ACC112 (cell line): ENCODE results near the gene AOPEP.

ENCODE experiments used
- H2AFZ ChIP-seq: fragments of 200-600 bp; sonication (generic); one replicate; pipeline ENCODE4 v1.6.0; 2017; ENCODE audit warnings: antibody characterized with exemption, low read length; ENCODE audit not compliant: unreplicated experiment
- H3K27ac ChIP-seq: fragments of 200-600 bp; sonication (generic); 2 replicates; pipeline ENCODE4 v1.5.1; 2014; ENCODE audit warnings: low read depth, mild to moderate bottlenecking, antibody characterized with exemption, low read length, moderate library complexity
- H3K27me3 ChIP-seq: fragments of 200-600 bp; sonication (generic); 2 replicates; pipeline ENCODE4 v1.6.1; 2014; ENCODE audit warnings: mild to moderate bottlenecking, antibody characterized with exemption, low read length, moderate library complexity, mixed read lengths; ENCODE audit not compliant: insufficient read depth
- H3K36me3 ChIP-seq: fragments of 200-600 bp; sonication (generic); 2 replicates; pipeline ENCODE4 v1.6.1; 2016; ENCODE audit warnings: mild to moderate bottlenecking, antibody characterized with exemption, low read length, moderate library complexity, mixed read lengths; ENCODE audit not compliant: insufficient read depth
- H3K4me1 ChIP-seq: fragments of 200-600 bp; sonication (generic); one replicate; pipeline ENCODE4 v1.6.1; 2016; ENCODE audit warnings: low read length, mixed read lengths; ENCODE audit not compliant: insufficient read depth, unreplicated experiment, control insufficient read depth
- H3K4me3 ChIP-seq: fragments of 200-600 bp; sonication (generic); 2 replicates; pipeline ENCODE4 v1.5.1; 2014; ENCODE audit warnings: mild to moderate bottlenecking, low read depth, low read length
- H3K79me2 ChIP-seq: fragments of 200-600 bp; sonication (generic); one replicate; pipeline ENCODE4 v1.6.0; 2016; ENCODE audit warnings: low read length; ENCODE audit not compliant: control insufficient read depth, unreplicated experiment, insufficient read depth

The AOPEP gene

GRCh38 chr9:95101326-95101725, 374.8 kb downstream of the AOPEP start:
- Histone ChIP-seq H3K27me3 (no peaks in the 10 kb centered on the region), H2AFZ (no peak overlapping the region), H3K4me1 (no peaks in the 10 kb centered on the region), H3K4me3 (no peak overlapping the region), H3K79me2 (no peaks in the 10 kb centered on the region), H3K36me3 (no peaks in the 10 kb centered on the region), H3K27ac (no peak overlapping the region)

- no peaks in the 10 kb centered on the region for H3K36me3 ChIP-seq
- H3K27me3 ChIP-seq, result no peaks in the 10 kb centered on the region
- no peak overlapping the region for H2AFZ ChIP-seq
- H3K27ac ChIP-seq, result no peak overlapping the region
- H3K79me2 ChIP-seq, result no peaks in the 10 kb centered on the region
- no peaks in the 10 kb centered on the region for H3K4me1 ChIP-seq
- H3K4me3 ChIP-seq, result no peak overlapping the region
These were observed 375.5 kb downstream of the AOPEP start for GRCh38 chr9:95102001-95102433.

- Histone ChIP-seq H3K4me1 (no peaks in the 10 kb centered on the region), H3K27ac (no peak overlapping the region), H3K27me3 (no peaks in the 10 kb centered on the region), H2AFZ (no peak overlapping the region), H3K36me3 (no peaks in the 10 kb centered on the region), H3K79me2 (no peaks in the 10 kb centered on the region), H3K4me3 (no peak overlapping the region)
These were observed 376.1 kb downstream of the AOPEP start for GRCh38 chr9:95102572-95102971.

DNA sequence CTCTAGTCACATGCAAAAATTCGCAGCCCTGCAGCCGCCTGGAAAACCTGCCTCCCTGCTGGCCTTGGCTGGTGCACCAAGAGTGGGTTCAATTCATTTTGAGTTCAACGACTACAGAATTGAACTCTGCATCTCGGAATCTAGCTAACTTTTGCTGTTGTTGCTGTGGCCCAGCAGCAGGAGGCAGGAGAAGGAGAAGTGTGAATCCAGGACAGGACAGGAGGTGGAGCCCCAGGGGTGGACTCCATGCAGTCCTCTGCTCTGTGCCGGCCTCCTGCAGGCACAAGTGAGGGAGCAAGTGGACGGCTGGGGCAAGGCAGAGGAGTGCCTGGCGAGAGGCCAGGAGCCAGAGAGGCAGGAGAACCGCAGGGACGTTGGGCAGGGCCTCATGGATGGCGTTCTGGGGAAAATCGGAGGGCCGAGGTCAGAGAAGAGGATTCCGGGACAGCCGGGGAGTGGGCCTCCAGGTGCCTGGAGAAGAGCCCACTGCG, 376.8 kb downstream of the AOPEP start:
- Histone ChIP-seq H2AFZ (no peak overlapping the region), H3K4me1 (no peaks in the 10 kb centered on the region), H3K4me3 (no peak overlapping the region), H3K36me3 (no peaks in the 10 kb centered on the region), H3K27me3 (no peaks in the 10 kb centered on the region), H3K27ac (no peak overlapping the region), H3K79me2 (no peaks in the 10 kb centered on the region)

DNA sequence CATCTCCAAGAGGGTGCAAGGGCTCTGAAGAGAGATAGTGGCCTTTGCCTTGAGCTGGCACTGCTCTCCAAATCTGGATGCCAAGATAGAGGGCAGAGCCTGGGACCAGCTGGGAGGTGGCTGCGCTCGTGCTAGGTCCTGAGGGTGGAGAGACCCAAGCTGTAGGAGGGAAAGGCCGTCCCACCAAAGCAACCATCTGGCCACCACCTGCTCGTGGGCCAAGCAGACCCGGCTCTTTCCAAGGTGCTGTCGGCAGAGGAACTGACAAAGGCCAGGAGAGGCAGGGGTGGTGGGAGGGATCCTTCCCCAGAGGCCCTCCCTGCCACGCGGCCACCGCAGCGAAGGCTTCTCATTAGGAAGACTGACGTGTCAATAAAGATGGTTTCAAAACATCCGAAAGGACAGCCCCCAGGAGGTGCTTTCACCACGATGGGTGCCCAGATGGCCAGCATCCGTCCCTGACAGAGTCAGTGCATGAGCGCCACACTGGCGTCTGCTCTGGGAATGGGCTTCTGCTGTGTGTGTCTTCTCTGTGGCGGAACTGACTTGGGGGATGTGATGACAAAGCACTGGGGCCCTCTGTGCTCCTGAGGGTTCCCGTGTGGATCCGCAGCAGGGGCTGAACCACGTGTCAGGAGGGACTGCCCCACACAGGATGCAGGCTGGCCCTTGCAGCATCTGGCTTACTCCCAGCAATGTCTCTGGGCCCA, 377.5 kb downstream of the AOPEP start:
- no peak overlapping the region for H2AFZ ChIP-seq
- H3K27me3 ChIP-seq, result no peaks in the 10 kb centered on the region
- no peaks in the 10 kb centered on the region for H3K36me3 ChIP-seq
- no peaks in the 10 kb centered on the region for H3K79me2 ChIP-seq
- no peak overlapping the region for H3K27ac ChIP-seq
- H3K4me3 ChIP-seq, result no peak overlapping the region
- H3K4me1 ChIP-seq, result no peaks in the 10 kb centered on the region

GRCh38 chr9:95104581-95104960, 378.1 kb downstream of the AOPEP start:
- no peaks in the 10 kb centered on the region for H3K4me1 ChIP-seq
- H3K36me3 ChIP-seq, result no peaks in the 10 kb centered on the region
- H3K27ac ChIP-seq, result no peak overlapping the region
- no peaks in the 10 kb centered on the region for H3K79me2 ChIP-seq
- H3K27me3 ChIP-seq, result no peaks in the 10 kb centered on the region
- H2AFZ ChIP-seq, result no peak overlapping the region
- H3K4me3 ChIP-seq, result no peak overlapping the region

DNA sequence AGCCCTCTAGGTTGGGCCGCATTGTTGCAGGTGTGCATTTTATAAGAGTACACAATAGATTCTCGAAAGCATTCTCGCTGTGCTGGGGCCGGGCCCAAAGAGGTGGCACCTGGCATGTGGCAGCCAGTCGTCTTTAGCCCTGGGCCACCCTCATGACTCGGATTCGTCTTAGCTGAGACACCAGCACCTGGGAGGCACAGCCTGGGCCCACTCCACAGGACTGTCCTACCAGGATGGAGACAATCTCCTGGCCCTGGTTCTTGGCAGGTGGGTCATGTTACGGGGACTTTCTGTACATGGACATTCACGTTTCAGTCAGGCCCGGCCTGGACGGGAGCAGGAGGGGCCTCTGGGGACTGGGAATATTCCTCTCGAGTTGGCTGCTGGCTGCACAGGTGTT, 378.5 kb downstream of the AOPEP start:
- no peaks in the 10 kb centered on the region for H3K79me2 ChIP-seq
- H3K27ac ChIP-seq, result no peak overlapping the region
- no peaks in the 10 kb centered on the region for H3K27me3 ChIP-seq
- H3K36me3 ChIP-seq, result no peaks in the 10 kb centered on the region
- H3K4me1 ChIP-seq, result no peaks in the 10 kb centered on the region
- no peak overlapping the region for H3K4me3 ChIP-seq
- H2AFZ ChIP-seq, result no peak overlapping the region

- Histone ChIP-seq H3K79me2 (no peaks in the 10 kb centered on the region), H3K4me1 (no peaks in the 10 kb centered on the region), H3K36me3 (no peaks in the 10 kb centered on the region), H3K27ac (no peak overlapping the region), H2AFZ (no peak overlapping the region), H3K4me3 (no peak overlapping the region), H3K27me3 (no peaks in the 10 kb centered on the region)
These were observed 379.2 kb downstream of the AOPEP start for GRCh38 chr9:95105519-95106287.

DNA sequence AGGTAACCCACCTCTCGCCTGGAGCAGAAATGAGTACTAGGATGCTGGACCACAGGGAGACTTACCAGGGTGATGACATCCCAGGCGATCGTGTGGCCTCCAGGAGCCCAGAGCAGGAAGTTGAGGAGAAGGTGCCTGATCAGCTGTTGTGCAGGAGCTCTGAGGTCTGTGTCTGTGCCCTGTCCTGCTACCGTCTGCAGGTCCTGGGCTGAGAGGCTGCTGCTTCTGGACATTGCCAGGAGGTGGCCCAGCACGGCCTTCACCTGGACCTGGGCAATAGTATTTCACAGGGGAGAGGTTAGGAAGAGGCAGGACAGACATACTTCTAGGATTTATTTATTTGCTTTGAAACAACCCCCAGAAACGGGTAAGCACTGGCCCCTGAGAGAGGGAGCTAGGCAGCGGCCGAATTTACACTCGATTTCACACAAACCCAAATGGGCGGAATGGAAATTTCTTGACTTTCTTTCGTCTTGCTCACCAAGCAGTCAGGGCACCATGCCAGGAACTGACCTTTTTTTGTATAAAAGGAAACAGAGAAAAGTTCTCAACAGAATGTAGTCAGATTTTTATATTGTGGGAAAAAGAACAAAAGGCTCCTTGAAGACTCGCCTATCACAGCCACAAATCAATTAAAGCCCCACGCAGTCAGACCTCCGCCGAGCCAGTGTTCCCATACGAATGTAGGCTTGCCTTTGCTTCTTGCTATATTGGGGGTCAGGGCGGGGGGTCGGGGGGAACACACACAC, 380.7 kb downstream of the AOPEP start:
- Histone ChIP-seq H3K27me3 (no peaks in the 10 kb centered on the region), H3K4me3 (no peak overlapping the region), H3K27ac (no peak overlapping the region), H3K79me2 (no peaks in the 10 kb centered on the region), H3K4me1 (no peaks in the 10 kb centered on the region), H3K36me3 (no peaks in the 10 kb centered on the region), H2AFZ (no peak overlapping the region)

DNA sequence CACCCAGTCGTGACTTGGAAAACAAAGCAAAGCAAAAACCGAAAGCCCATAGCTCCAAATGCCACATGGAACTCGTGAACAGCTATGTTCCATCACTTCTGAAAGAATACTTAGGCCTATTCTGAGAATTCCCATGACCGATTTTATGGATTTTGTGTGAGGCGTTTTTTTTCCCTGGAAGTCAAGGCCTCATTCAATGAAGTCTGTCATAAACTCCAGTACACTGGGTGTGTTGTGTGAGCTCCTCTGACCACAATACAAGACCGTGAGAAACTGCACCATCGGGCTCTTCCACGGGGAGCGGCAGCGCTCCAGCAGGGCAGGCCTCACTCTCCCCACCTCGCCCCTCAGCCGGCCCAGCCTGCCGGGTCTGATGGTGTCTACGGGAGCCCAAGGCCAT, 381.5 kb downstream of the AOPEP start:
- H3K79me2 ChIP-seq, result no peaks in the 10 kb centered on the region
- H2AFZ ChIP-seq, result no peak overlapping the region
- H3K4me1 ChIP-seq, result no peaks in the 10 kb centered on the region
- no peaks in the 10 kb centered on the region for H3K36me3 ChIP-seq
- no peak overlapping the region for H3K27ac ChIP-seq
- no peak overlapping the region for H3K4me3 ChIP-seq
- no peaks in the 10 kb centered on the region for H3K27me3 ChIP-seq
